Frontal cortex (tissue), 4 donors: ENCODE results near the gene MCCC2. TPM values are rescaled to one million over a fixed set of nuclear protein-coding genes. Genes with fewer than 3 reads are reported as not detected.

Source experiments
- DNase-seq, 2 donors: peaks; one replicate each; pipeline ENCODE4 v3.0.0; 2012; ENCODE audit warnings: low spot score in 2 of 2
- FAIRE-seq: peaks from 2 replicates; lab custom pipeline; 2012; peaks lifted over from hg19 to GRCh38; lab: Jason Lieb, UNC
- small RNA-seq: library from RNA; depleted of rRNA; stranded (forward); fragments of <200 nt; gene quantifications from one replicate; pipeline ENCODE3, GENCODE V24; 2014
- total RNA-seq: library from RNA; depleted of rRNA; stranded (reverse); fragments of >200 nt; gene quantifications from one replicate; pipeline ENCODE4 v1.2.3, GENCODE V29; 2014
- donor health status: control.
- donor health status: control.
- donor health status: control.

The MCCC2 gene
- total RNA-seq, 1 donor from 2014 or later, result 12.2 TPM

DNA sequence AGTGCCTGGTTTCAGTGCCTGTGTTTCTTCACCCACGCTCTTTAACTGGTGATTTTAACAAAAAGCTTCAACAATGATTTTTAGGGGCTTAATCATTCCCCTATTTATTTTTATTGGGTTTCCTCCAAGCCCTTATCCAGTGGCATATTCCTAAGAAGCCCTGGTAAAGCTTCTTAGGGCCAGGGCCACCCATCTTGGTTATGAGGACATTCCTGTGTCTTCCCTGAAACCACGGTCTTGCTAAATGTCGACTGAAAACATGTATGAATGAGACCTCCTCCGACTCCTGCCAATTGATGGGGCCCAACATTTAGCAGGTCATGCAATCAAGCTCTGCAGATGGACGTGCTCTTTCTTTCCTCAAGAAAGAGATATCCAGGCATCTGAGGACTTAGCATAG lies 118.3 kb downstream of the MCCC2 start:
- FAIRE-seq, result no peak
- no peak for DNase-seq

DNA sequence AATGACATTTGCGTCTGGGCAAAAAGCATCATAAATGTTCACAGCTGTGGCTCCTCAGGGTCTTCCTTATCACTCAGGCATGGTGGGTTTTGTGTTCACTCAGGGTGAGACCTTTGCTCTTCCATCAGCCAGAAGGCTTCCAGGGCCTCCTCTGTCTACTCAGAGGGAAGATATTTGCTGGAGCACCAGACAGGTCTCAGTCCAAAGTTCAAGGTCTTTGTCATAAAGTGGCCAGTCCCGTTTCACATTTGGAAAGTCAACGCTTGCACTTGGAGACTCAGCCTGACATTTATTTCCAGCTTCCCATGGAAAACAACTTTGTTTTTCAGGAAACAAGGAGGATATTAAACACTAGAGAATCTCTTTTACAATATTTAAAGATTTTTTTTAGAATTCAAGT lies 119.8 kb downstream of the MCCC2 start:
- DNase-seq, result no peak

More for the DNA sequence above, 119.8 kb downstream of the MCCC2 start:
- FAIRE-seq, result no peak

Small RNA genes within 50 kb of the gene (small RNA-seq; reads per million reads assigned to genes)
- gene HMGN1P12, result not detected

Other genes with a start within 250 kb of the MCCC2 start
- gene BDP1, start 131.7 kb upstream of the MCCC2 start, total RNA-seq, result 87.2 TPM
- 2.9 TPM for gene CARTPT, start 131.9 kb downstream of the MCCC2 start, total RNA-seq